Lower lobe of right lung (tissue), 2 donors: ENCODE data around the gene GNA12. TPM values are rescaled to one million over a fixed set of nuclear protein-coding genes. Genes with fewer than 3 reads are reported as not detected.

Source experiments
- ATAC-seq, 2 donors: fragments of 200-7000 bp; cut with Tn5 transposase; one replicate each; pipeline ENCODE4 v1.9.1; 2020 to 2022; ENCODE audit warnings: mild to moderate bottlenecking in 2 of 2, moderate library complexity in 2 of 2
- DNase-seq: peaks from one replicate; pipeline ENCODE4 v3.0.0-alpha.2; 2020
- H3K27ac ChIP-seq: fragments of 200-600 bp; one replicate; pipeline ENCODE4 v1.8.0; 2022
- H3K27me3 ChIP-seq: fragments of 200-600 bp; one replicate; pipeline ENCODE4 v1.8.0; 2022; ENCODE audit warnings: low read depth
- H3K36me3 ChIP-seq: fragments of 200-600 bp; one replicate; pipeline ENCODE4 v1.8.0; 2022; ENCODE audit warnings: mild to moderate bottlenecking
- H3K4me1 ChIP-seq: fragments of 200-600 bp; one replicate; pipeline ENCODE4 v1.8.0; 2022
- H3K4me3 ChIP-seq: fragments of 200-600 bp; one replicate; pipeline ENCODE4 v1.8.0; 2022; ENCODE audit warnings: mild to moderate bottlenecking
- H3K9me3 ChIP-seq: fragments of 200-600 bp; one replicate; pipeline ENCODE4 v1.8.0; 2022
- intact Hi-C: fragments of 100-400 bp; cut with DNase I; formaldehyde crosslinking; loops from one replicate; pipeline ENCODE4 v1.11.0; 2022
- total RNA-seq: library from RNA; stranded (reverse); fragmentation: NEBNext Ultra II Directional; extraction: Animal tissue kit (Norgen Biotek cat#: 25700); gene quantifications from one replicate; pipeline ENCODE4 v1.2.1, GENCODE V29; 2021
- TF ChIP-seq, protein P1 (sequence below): fragments of 200-600 bp; IDR thresholded peaks from one replicate; pipeline ENCODE4 v1.8.0; 2022; ENCODE audit warnings: antibody characterized with exemption, mild to moderate bottlenecking
- donor health status: DM: no; HTN: yes; CAD: no; lungs with severe emphysema.

The GNA12 gene
- total RNA-seq, 1 donor from 2014 or later, result 41.6 TPM

- intact Hi-C loops, result no loop called here
- Histone ChIP-seq H3K4me3 (no peak overlapping the region), H3K27me3 (no peaks in the 10 kb centered on the region), H3K36me3 (peaks cover 11% of the 10 kb centered on the region), H3K9me3 (no peaks in the 10 kb centered on the region), H3K27ac (no peak overlapping the region), H3K4me1 (peaks cover 55% of the 10 kb centered on the region)
- TF ChIP-seq, protein P1, sequence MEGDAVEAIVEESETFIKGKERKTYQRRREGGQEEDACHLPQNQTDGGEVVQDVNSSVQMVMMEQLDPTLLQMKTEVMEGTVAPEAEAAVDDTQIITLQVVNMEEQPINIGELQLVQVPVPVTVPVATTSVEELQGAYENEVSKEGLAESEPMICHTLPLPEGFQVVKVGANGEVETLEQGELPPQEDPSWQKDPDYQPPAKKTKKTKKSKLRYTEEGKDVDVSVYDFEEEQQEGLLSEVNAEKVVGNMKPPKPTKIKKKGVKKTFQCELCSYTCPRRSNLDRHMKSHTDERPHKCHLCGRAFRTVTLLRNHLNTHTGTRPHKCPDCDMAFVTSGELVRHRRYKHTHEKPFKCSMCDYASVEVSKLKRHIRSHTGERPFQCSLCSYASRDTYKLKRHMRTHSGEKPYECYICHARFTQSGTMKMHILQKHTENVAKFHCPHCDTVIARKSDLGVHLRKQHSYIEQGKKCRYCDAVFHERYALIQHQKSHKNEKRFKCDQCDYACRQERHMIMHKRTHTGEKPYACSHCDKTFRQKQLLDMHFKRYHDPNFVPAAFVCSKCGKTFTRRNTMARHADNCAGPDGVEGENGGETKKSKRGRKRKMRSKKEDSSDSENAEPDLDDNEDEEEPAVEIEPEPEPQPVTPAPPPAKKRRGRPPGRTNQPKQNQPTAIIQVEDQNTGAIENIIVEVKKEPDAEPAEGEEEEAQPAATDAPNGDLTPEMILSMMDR, result no peak
- ATAC-seq (no peak), DNase-seq (no peak)
These were observed 127.2 kb downstream of the GNA12 start for GRCh38 chr7:2716906-2717292.

DNA sequence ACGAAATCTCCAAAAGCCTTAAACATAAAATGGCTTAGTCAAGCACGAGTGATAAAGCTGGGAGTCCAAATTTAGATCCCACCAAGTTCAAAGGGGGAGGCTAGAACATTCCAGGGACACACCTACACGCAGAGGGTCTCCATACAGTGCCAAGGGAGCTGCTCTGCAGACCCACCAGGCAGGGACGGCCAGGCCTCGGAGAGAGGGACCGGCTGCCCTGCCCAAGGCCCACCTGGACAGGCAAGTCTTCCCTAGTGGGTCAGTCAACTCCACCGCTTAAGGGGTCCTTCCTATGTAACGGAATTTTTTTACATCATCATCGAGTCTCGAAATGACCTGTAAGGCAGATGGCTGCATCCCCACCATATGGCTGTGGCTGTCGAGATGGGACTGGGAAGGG, 127.6 kb downstream of the GNA12 start:
- Histone ChIP-seq H3K27me3 (no peaks in the 10 kb centered on the region), H3K9me3 (no peaks in the 10 kb centered on the region), H3K36me3 (peaks cover 11% of the 10 kb centered on the region), H3K4me3 (no peak overlapping the region), H3K4me1 (peaks cover 55% of the 10 kb centered on the region), H3K27ac (no peak overlapping the region)
- TF ChIP-seq, protein P1, result no peak
- intact Hi-C loops, result no loop called here
- no peak for DNase-seq
- ATAC-seq, result no peak

- no peaks in the 10 kb centered on the region for H3K9me3 ChIP-seq
- H3K4me1 ChIP-seq, result peaks cover 63% of the 10 kb centered on the region
- no peaks in the 10 kb centered on the region for H3K27me3 ChIP-seq
- H3K36me3 ChIP-seq, result peaks cover 5% of the 10 kb centered on the region
- ATAC-seq, result no peak
- TF ChIP-seq, protein P1, result no peak
- no peak for DNase-seq
- no peak overlapping the region for H3K4me3 ChIP-seq
- intact Hi-C loops, result no loop called here
- H3K27ac ChIP-seq, result no peak overlapping the region
These were observed 128.5 kb downstream of the GNA12 start for GRCh38 chr7:2715341-2716231.

DNA sequence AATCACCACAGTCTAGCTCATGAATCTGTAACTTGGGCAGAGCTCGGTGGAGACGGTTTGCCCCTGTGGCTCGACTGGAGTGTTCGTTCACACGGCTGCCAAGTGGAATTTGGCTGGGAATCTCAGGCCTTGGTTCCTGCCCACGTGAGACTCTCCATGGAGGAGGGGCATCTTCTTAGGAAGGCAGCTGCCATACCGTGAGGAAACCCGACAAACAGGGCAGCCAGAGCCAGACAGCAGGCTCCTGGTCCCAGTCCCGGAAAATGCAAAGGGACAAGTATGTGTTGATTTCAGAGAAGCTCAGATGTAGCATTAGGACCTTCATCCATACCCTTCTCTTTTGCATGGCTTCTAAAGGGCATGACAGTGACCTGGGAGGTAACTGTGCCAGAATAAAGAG, 129.5 kb downstream of the GNA12 start:
- no peak for DNase-seq
- no peak overlapping the region for H3K27ac ChIP-seq
- peaks cover 66% of the 10 kb centered on the region for H3K4me1 ChIP-seq
- ATAC-seq, result no peak
- intact Hi-C loops, result no loop called here
- no peaks in the 10 kb centered on the region for H3K9me3 ChIP-seq
- H3K27me3 ChIP-seq, result no peaks in the 10 kb centered on the region
- TF ChIP-seq, protein P1, result no peak
- peaks cover 5% of the 10 kb centered on the region for H3K36me3 ChIP-seq
- no peak overlapping the region for H3K4me3 ChIP-seq

GRCh38 chr7:2713978-2714377, 130.1 kb downstream of the GNA12 start:
- TF ChIP-seq, protein P1, result no peak
- Histone ChIP-seq H3K27ac (no peak overlapping the region), H3K4me1 (peaks cover 69% of the 10 kb centered on the region), H3K4me3 (no peak overlapping the region), H3K27me3 (no peaks in the 10 kb centered on the region), H3K36me3 (peaks cover 5% of the 10 kb centered on the region), H3K9me3 (no peaks in the 10 kb centered on the region)
- intact Hi-C loops, result no loop called here
- ATAC-seq, result no peak
- DNase-seq, result no peak
